PC-9 (cell line): ENCODE results near the gene MAP3K8.

Experiments
- CTCF ChIP-seq: fragments of 200-600 bp; sonication (generic); conservative IDR thresholded peaks from 2 replicates; pipeline ENCODE4 v1.6.1; 2017; ENCODE audit warnings: mixed run types, antibody characterized with exemption, mild to moderate bottlenecking, moderate library complexity
- EZH2 ChIP-seq: fragments of 200-600 bp; sonication (generic); IDR thresholded peaks from 2 replicates; pipeline ENCODE4 v1.8.0; 2017; ENCODE audit warnings: antibody characterized with exemption, low read depth

- TF ChIP-seq CTCF (no peak), EZH2 (no peak)
Observed at GRCh38 chr10:30467651-30468338, 33.8 kb downstream of the MAP3K8 start.
